Stimulated activated CD4-positive, alpha-beta T cell treated with anti-CD3 and anti-CD28 coated beads, Interleukin-1b, Interleukin-23, amount 100 ng/mL, for 4 hours (primary cell): ENCODE results near the gene WWC1.
"Not testable (repeated sequence)": the region's sequence is repeated elsewhere in the genome, so short reads cannot be mapped to it uniquely, and the experiment has no call there.

Experiments
- DNase-seq, 2 donors: peaks; one replicate each; pipeline ENCODE4 v3.0.0-alpha.2; 2020; ENCODE audit warnings: low read depth in 2 of 2

Gene WWC1

DNA sequence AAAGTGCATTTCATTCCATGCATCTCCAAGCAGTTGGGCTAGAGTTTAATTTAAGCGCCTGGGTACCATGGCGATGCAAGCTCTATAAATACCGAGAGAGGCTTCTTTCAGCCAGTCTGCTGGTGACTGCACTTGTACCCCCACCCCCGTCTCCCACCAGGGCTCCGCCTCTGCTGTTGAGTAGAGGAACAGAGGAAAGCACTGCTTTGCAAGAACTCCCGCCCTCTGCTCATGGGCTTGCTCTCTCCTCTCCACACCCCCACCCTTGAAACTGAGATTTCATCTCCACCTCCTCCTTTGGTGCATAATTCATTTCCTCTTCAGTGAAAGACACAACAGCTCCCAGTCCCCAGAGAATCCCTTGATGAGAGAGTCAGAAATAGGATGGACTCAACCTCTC, 5.1 kb upstream of the WWC1 start:
- no peak for DNase-seq

DNA sequence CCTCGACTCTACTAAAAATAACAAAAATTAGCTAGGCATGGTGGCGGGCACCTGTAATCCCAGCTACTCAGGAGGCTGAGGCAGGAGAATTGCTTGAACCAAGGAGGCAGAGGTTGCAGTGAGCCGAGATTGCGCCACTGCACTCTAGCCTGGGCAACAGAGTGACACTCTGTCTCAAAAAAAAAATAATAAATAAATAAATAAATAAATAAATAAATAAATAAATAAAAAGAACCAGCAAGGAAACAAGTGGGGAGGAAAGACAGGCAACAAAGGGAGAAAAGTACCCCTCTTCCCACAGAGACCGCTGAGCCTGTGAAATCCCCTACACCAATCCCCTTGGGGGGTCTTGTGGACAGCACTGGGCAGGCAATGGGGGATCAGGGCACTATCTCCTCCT, 4.6 kb upstream of the WWC1 start:
- DNase-seq = not testable (repeated sequence)

DNA sequence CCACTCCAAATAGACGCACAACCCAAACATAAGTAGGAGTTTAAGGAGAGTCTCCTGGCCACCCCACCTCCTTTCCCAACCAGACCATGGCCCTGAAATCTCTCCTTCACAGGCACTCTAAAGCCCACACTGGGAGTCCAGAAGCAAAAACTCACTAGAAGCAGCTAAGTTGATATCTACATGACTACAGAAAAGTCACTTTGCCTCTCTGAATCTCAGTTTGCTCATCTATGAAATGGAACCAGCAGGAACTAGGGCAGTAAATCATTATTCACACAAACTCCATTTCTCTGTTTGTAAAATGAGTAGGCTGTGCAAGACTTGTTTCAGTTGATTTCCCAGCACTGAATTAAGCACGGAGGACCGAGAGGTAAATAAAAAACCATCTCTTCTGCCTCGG, 4.1 kb upstream of the WWC1 start:
- no peak for DNase-seq

DNA sequence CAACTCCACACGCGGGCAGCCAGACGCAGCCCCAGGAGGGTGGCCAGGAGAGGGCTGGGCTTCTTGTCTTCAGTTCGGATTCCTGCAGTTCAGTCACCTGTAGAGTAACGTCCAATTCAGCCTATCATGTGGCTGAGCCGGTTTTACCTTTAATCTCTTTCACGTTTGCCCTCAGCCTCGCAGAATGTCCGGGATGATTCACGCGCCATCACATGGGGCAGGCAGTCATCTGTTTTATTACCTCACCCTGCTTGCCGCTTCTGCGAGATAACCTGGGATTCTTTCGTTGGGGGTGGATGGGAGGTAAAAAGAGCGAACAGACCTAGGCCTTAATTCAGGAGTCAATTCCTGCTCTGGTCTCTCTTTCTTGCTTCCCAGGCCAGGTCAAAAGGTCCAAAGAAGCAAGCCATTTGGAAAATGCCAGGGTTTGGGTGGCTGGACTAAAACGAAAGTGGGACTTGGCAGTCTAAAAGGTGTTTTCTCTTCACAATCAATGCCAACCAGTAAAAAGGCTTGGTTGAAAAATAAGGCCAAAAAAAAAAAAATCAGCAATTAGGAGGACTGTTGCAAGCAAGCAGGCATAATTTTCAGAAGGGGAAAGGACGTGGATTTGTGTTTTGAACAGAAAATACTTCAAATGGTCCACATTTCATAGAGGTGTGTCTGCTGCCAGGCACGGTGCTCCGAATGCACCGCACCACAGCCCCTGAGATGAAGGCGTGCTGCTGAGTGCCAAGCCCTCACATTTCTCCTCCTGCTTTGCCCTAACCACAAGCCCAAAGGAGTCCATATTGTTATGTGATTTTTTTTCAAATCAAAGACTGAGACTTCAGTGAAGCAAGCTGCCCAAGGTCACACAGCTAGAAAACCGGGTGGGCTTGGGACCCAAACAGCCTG, 2.8 kb upstream of the WWC1 start:
- no peak for DNase-seq

DNA sequence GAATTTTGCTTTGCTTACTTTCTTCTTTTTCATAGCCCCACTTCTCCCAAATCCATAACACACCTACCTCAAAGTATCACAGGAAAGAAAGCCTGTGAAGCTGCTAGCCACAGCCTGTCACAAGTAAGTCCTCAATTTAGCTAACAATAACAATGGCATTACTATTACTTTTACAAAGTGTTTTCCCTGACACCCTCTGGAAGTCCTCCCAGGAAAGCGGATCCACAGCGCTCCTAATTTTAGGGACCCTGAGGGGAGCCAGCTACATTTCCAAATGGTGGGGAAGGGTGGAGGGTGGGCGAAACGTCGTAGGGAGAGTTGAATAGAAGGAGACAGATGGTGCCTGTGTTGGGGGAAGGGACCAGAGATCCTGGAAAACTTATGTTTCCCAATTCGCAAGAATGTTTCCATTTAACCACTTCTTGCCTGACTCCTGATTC, 523 bp upstream of the WWC1 start:
- DNase-seq = no peak

DNA sequence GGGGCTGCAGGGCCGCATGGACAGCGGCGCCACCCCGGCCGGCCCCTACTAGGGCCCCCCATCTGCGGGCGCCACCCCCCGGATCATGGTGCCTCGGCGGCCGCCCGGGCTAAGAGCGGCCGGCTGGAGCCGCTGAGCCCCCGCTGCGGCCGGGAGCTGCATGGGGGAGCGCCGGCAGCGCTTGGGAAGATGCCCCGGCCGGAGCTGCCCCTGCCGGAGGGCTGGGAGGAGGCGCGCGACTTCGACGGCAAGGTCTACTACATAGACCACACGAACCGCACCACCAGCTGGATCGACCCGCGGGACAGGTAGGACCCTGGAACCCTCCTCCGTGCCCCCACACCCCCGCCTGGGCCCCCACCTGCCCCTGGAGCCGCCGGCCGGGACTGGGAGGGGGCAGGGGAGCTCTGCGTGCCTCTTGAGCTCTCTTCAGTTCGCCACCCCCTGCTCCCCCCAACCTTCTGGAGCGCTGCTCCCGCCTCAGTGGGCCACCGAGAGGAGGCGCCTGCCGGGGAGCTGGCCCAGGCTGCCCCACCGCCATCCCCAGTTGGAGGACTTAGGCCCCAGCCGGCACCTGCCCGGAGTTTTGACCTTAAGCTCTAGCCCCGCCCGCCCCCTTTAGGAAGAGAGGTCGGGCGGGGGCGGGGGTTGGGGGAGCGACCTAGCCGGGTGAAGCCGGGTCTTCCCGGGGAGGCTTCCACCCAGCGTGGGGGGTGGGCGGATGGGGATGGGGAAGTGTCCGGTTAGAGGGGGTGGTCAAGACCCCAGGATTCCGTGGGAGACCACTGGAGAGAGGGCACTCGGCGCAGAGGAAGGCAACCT, 730 bp downstream of the WWC1 start:
- no peak for DNase-seq

DNA sequence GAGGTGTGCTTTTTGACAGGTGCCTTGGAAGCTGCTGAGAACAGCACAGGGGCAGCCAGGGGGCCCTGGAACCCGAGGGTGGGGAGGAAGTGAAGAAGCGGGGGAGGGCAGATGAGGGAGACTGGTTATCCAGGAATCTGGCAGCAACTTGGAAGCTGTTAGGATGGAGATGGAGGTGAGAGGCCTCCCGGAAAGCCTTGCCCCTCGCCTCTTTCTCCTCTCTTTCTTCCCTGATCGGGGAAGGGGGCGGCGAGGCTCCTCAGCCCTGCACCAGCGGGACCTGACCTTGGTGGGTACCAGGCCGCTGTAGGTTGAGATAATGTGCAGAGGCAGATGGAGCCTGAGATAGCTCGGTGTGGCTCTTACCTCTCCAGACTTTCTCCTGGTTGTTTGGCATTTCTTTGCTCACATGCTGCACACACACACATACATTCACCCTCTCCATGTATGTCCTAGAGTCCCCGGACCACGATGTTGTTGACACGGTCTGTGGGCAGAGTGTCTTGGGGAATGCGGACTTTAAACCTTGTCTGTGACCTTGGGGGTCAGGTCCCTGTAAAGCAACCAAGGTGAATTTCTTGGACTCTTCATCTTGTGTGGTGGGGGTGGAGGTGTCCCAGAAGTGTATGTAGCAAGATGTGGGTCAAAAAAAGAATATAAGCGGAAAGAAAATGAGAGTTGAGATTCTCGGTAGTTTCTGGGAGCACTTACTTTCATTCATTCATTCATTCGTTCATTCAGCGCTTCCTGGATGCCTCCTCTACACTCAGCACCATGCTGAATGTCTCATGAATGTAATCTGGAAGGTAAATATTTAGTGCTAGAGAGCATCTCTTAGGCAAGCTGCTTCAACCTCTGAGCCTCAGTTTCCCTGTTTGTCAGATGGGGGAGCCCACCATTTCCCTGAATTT, 1.6 kb downstream of the WWC1 start:
- no peak for DNase-seq

DNA sequence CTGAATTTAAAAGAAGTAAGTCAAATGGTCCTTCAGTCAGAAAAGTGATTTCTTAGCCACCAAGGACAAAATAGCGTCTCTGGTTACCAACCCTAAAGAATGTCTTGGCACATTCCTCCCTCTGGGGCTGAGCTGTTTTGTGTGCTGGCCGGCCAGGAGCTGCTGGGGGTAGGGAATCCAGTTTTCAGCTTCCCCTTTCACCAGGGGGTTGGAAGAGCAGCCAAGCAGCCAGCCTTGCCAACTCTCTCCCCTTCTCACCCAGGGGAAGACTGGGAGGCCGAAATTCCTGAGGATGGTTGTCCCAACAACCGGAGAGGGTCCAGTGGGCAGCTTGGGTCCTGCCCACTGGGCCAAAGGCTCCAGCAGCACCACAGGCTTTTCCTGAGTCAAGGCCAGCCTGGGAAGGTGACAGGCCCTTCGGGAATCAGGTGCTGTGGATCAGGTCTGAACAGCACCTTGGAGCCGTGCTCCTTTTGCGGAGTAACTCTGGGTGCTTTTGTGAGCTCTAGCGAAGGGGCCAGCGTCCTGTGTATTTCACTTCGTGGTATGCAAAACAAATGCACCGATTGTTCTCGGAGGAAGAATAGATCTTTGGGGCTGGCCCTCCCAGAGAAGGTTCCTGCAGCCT, 4.2 kb downstream of the WWC1 start:
- DNase-seq = no peak

DNA sequence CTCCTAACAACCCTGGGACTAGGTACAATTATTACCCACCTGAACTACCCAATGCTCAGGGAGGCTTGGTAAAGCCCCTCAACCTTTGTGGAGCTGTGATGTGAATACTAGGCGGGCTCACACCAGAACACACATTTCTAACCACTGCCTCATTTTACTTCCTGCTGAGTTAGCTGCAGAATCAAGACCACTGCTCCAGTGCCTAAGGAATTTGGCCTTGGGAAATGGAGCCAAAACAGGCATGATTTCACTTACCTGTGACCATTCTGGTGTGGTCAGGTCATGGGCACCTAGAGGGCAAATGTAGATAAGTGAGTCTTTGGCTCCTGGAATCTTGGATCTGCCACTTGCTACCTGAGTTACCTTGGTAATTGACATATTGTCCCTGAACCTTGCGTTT, 5.2 kb downstream of the WWC1 start:
- DNase-seq = no peak

DNA sequence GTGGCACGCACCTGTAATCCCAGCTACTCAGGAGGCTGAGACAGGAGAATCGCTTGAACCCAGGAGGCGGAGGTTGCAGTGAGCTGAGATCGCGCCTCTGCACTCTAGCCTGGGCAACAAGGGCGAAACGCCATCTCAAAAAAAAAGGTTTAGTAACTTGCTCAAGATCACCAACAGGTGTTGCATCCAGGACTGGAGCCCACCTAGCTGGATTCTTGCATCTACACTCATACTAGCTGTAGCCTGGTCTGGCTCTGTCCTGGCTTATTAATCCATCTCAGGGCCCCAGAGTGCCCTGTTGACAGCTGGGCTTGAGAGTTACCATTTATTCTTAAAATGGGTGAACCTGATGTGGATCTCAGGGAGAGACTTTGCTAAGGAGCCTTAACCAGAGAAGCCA, 7.5 kb downstream of the WWC1 start:
- DNase-seq = no peak

DNA sequence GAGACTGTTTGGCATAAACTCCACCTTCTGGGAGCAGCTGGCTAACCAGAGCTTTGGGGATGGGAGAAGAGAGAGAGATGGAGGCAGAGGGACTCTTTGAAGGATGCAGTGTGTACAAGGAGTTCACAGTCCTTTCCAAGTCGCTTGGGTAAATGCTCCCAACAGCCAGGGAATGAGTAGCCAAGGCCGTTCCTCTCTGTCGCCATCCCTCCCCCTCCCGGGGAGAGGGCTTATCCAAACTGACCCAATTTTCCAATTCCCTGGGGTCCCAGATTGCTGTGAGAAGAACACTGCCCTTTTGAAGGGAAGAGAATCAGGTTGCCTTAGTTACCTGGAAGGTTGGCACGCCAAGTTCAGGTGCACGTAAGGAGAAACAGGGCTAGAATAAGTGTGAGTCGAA, 7.9 kb downstream of the WWC1 start:
- DNase-seq = no peak

DNA sequence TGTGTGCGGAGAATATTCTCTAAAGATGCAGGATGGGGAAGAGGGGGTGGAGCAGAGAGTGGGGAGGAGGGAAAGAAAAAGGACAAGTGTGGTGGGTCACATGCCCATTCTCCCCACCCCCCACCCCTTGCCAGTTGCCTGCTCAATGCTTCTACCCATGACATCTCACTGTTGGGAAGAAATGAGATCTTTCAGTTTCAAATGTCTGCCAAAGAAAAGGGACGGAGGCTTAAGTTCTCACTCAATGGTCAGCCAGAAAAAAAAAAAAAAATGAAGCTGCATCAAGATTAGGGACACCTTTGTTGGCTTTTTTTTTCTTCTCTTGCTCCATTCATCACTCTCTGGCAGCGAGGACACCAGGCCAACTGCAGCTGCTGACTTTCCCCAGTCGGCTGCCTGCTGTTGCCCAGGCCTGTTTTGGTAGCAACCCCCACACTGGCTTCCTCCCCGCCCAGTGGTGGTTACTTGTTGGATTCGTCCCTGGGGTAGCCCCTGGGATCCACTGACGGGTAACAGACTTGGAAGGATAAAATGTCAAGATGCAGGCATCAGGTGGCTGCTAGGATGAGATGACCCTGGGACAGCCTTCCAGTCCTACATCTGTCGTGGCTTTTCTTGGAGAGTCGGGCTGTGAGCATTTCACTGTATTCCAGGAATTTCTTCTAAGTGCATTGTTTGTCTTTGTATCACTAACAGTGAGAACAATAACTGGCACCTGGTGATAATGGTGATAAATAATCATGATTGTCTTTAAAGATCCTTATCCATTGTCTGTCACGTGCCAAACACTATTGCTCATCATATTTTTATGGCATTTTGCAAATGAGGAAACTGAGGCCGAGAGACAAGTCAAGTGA, 9.1 kb downstream of the WWC1 start:
- no peak for DNase-seq

DNA sequence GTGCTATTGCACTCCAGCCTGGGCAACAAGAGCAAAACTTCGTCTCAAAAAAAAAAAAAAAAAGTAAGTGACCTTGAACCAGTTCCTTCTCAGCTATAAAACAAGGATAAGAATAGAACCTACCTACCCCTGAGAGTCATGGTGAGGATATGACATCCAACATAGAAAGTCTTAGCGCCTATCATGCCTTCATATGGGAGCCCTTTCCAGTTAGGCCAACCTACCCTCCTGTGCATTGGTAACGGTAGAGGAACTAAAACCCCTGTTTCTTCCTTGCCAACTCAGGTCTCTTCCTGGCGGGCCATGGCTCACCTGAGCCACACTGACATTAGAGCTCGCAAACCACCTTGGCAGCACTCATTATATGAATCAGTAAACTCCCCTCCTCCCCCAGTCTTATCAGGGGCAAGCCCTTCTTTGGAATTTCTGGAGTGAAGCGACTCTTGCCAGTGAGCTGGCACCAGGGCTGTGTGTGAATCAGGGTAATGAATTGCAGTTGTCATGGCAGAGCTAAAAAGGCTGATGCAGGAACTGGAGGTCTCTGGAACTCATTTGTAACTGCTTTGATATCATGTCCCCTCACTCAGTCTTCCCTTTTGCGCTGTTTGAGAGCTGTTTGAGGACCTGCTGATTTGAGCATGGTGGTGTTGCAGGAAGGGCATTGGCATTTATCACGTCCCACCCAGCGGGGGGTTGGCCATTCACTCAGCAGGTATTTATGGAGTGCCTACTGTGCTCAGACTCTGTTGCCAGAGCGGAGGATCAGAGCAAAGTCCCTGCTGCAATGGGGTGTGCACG, 10.3 kb downstream of the WWC1 start:
- no peak for DNase-seq

DNA sequence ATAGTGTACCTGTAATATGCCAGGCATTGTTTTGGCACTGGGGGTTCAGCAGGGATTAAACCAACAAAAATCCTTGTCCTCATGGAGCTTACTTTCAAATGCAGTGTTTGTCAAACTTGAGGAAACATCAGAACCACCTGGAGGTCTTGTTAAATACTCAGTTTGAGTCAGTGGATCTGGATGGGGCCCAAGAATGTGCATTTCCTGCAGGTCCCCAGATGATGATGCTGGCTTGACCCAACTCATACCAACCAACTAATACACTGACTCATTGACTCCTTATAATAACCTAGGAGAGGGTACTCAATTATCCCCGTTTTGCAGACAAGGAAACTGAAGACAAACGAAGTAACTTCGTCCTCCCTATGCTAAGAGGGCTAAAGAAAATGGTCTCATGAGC, 11.3 kb downstream of the WWC1 start:
- DNase-seq = no peak

DNA sequence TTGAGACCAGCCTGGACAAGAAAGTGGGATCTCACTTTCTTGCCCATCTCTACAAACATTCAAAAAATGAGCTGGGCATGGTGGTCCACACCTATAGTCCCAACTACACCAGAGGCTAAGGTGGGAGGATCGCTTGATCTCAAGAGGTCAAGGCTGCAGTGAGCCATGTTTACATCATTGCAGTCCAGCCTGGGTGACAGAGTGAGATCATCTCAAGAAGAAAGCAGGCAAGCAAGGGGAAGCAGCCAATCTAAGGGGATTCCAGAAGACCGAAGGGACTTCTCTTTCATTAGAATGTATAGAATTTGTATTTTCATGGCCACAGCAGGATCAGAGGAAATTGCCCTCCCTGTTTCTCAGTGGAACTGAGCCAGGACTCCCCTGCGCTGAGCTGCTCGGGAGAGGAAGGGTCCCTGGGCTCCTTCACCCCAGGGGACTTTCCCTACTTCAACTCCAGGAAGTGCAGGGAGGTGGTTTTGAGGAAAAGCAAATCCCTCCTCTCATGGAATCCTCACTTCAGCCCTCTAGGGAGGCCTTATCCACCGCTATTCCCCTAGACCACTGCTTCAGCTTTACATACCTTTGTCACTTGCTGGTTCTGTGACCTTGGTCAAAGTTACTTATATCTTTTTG, 12.1 kb downstream of the WWC1 start:
- DNase-seq = no peak

DNA sequence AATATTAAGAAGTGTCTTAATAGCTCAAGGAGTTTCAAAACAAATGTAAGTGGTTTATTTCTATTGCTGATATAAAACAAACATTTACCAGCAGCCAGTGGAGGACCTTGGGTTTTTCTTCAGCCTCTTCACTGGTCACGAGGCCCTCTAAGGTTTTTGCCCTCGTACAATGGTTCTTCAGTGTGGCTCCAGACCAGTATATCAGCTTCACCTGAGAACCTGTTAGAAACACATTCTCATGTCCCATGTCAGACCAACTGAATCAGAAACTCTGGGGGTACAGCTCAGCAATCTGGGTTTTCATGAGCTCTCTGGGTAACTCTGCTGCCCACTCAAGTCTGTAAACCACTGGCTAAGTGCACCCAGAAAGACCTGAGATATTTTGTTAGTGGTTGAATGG, 12.9 kb downstream of the WWC1 start:
- no peak for DNase-seq

DNA sequence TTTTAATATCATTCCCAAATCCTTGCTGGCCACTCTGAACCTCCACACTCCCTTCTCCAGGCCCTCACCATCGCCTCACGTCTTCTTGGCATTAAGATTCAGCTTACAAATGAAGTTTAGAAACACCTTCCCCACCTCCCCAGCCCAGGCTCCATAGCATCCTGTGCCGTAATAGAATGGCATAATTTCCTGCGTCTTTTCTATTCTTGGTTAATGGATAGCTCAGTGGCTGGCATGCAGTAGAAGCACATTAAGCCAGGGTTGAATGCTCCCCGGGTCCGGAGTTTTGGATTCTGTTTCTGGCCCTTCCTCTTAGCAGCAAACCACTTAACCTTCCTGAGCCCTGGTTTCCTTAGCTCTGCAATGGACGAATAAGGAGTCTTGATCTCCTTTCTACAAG, 13.8 kb downstream of the WWC1 start:
- no peak for DNase-seq

DNA sequence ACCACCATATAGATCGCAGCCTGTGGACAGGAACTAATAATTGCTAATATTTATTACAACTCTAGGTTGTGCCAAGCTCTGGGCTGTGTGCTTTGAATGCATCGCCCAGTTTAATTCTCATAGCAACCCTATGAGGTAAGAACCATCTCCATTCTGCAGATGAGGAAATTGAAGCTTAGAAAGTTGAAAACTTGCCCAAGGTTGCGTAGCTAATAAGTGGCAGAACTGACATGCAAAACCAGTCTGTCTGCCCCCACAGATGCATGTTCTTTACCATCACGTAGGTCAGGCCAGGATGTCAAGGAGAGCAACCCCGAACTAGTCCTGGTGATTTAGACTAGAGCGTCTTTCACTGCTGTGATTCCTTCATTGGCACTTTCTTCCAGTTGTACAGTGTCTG, 15.6 kb downstream of the WWC1 start:
- no peak for DNase-seq

DNA sequence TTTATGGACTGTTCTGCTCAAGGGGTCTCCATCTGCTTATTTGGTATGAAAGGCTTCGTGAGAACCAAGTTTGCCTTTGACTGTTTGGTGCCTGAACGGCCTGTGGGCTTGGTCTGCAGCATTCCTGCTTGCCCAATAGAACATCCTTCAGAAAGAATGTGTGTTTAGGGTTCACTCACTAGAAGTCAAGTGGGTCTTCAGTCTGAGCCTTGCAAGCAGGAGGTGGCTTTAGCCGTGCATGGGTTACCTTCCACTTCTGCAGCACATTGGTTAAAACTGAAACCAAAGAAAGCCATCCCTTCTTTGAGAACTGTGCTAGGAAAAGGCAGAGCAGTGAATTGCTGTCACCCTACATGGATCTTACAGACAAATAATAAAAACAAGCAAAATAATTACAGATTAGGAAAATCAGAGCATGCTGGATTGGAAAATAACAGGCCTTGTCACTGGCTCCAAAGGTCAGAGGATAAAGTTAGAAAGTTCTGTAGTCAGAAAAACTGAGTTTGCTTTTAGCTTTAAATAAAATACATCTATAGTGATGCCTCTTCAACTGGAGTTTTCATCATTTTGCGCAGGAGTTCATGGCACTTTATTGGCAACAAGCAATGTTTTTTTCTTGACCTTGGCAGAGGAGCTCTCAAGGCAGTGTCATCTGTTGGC, 16.6 kb downstream of the WWC1 start:
- DNase-seq = no peak
